RCC 7860 (cell line): ENCODE results near the gene CCDC85B.

Experiments used
- DNase-seq: peaks from one replicate; pipeline ENCODE4 v3.0.0-alpha.2; 2015; ENCODE audit warnings: low spot score
- FAIRE-seq: peaks from 2 replicates; lab custom pipeline; 2012; peaks lifted over from hg19 to GRCh38; lab: Jason Lieb, UNC

Gene CCDC85B

GRCh38 chr11:65903715-65904114 is 13.2 kb downstream of the CCDC85B start:
- DNase-seq (no peak), FAIRE-seq (no peak)

- FAIRE-seq (no peak), DNase-seq (no peak)
Observed at GRCh38 chr11:65906602-65907001, 16.1 kb downstream of the CCDC85B start.

- DNase-seq = no peak
- FAIRE-seq = no peak
Observed at GRCh38 chr11:65907878-65908277, 17.4 kb downstream of the CCDC85B start.

GRCh38 chr11:65911682-65912568 is 21.5 kb downstream of the CCDC85B start:
- peak; percentile 76 for FAIRE-seq

GRCh38 chr11:65912845-65913244 is 22.4 kb downstream of the CCDC85B start:
- DNase-seq = peak; percentile 79
- FAIRE-seq = no peak

More at GRCh38 chr11:65911682-65912568, 21.5 kb downstream of the CCDC85B start:
- peak; percentile 91 for DNase-seq

GRCh38 chr11:65915101-65915820 is 24.8 kb downstream of the CCDC85B start:
- DNase-seq (no peak), FAIRE-seq (no peak)

DNA sequence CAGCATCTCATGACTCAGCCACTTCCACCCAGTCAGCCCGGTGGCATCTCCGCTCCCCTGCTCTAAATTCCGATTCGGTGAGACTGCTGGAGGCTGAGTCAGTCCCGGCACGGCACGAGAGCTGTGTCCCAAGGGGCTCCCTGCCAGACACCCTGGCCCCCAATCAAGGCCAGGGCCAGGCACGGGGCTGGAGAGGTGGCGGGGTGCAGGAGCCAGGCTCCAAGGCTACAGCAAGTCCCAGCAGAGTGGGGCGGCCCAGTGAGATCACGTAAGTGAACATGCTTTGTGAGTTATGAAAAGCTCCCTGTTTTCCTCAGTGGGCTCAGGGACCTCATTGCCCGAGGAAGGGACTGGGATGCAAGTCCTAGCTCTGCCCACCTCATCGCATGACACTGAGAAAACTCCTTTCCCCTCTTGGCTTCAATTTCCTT is 25.4 kb downstream of the CCDC85B start:
- peak; percentile 83 for FAIRE-seq
- DNase-seq = peak; percentile 95

GRCh38 chr11:65916391-65916790 is 25.9 kb downstream of the CCDC85B start:
- FAIRE-seq (no peak), DNase-seq (no peak)

DNA sequence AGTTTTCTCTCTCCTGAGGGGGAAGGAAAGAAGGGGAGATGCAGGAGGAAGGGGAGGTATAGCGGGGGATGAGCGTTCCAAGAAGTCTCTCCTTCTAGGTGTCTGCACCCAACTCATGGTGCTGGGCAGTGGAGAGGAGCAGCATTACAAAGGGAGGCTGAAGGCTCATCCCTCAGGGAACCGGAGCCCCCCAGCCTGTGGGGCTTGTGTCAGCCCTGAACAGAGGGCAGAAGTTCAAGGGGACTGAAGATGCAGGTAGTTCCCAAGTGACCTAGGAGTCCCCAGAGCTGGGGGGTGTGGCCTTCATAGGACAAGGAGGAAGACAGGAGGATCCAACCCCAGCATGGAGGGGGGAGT is 26.6 kb downstream of the CCDC85B start:
- no peak for FAIRE-seq
- DNase-seq = no peak

GRCh38 chr11:65917434-65918210 is 27.1 kb downstream of the CCDC85B start:
- FAIRE-seq (no peak), DNase-seq (no peak)

- FAIRE-seq (no peak), DNase-seq (no peak)
Observed at GRCh38 chr11:65918211-65919140, 28.0 kb downstream of the CCDC85B start, which contains the start of gene C11orf68. C11orf68 (minus strand) TSS chr11:65919062; CDS start chr11:65919031, 31 bp downstream.

GRCh38 chr11:65919141-65919572 is 28.7 kb downstream of the CCDC85B start, which contains the start of gene DRAP1:
DRAP1 (plus strand) TSS chr11:65919426; CDS start chr11:65919502, 76 bp downstream.
- no peak for FAIRE-seq
- peak; percentile 93 for DNase-seq

DNA sequence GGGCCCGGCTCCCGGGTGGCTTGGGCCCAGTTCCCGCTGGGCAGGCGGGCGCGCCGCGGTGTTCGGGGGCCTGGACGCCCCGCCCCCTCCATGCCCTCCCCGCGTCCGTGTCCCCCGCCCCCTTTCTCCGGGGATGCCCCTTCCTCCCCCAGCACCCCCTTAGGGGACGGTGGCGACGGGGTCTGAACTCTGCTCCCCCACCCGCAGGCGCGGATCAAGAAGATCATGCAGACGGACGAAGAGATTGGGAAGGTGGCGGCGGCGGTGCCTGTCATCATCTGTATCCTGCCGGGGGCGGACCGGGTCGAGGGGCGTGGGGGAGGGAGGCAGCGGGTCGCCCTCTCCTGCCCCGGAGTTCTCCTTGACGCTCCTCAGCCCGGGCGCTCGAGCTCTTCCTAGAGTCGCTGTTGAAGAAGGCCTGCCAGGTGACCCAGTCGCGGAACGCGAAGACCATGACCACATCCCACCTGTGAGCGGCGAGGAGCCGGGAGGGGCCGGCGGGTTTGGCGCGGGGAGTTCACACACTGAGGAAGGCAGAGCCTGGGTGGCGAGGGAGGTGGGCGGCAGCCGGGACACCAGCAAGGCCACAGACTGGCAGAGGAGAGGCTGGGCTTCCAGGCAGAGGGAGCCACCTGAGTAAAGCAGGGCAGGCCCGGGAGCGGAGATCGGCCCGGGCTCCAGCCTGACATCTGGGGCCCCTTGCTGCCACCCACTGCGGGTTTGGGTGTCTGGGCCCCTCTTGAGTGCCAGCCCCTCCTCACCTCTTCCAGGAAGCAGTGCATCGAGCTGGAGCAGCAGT is 29.3 kb downstream of the CCDC85B start:
- FAIRE-seq = no peak
- no peak for DNase-seq

- DNase-seq = no peak
- no peak for FAIRE-seq
Observed at GRCh38 chr11:65920372-65920802, 29.9 kb downstream of the CCDC85B start.

DNA sequence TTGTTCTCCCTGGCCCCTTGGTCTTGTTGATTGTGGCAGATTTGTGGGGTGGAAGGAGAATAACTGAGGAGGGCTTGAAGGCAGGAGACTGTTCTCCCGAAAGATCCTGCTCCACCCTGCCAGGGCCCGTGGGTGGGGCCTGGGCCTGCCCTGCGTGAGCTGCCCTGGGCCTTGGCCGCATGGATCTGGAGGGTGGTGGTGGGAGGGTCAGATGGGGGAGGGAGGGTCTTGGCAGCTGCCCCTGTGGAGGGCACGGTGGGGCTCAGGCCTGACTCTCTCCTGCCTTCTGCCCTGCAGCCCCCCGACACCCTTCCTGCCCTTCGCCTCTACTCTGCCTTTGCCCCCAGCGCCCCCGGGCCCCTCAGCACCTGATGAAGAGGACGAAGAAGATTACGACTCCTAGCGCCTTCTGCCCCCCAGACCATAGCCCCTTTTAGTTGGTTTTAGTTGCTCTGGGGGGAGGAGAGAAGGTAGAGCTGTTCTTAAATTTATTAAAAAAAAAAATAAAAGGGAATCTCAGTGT is 30.6 kb downstream of the CCDC85B start:
- FAIRE-seq (no peak), DNase-seq (no peak)

- FAIRE-seq = no peak
Observed at GRCh38 chr11:65921876-65922275, 31.4 kb downstream of the CCDC85B start.

GRCh38 chr11:65922565-65922964 is 32.1 kb downstream of the CCDC85B start:
- FAIRE-seq = no peak
- DNase-seq = no peak

More at GRCh38 chr11:65921876-65922275, 31.4 kb downstream of the CCDC85B start:
- DNase-seq = no peak

DNA sequence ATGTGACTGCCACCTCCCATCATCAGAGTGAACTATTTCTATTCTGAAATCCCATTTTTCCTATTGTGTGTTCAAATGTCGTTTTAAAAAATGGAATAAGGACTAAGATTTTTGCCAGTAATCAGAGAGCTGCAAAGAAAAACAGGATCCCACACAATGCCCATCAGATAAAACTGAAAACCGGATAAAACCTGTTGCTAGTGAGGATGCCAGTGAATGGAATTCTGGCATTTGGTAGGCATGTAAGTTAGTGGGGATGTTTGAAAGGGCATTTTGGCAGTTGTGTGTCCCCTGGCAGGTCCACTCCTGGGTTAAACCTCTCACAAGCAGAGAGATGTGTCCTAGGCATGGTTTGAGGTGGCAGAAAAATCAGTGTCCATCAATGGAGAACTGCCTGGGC is 34.9 kb downstream of the CCDC85B start:
- FAIRE-seq = no peak
- no peak for DNase-seq
